Measurements from ENCODE around the gene TNC.

Gene TNC

DNA sequence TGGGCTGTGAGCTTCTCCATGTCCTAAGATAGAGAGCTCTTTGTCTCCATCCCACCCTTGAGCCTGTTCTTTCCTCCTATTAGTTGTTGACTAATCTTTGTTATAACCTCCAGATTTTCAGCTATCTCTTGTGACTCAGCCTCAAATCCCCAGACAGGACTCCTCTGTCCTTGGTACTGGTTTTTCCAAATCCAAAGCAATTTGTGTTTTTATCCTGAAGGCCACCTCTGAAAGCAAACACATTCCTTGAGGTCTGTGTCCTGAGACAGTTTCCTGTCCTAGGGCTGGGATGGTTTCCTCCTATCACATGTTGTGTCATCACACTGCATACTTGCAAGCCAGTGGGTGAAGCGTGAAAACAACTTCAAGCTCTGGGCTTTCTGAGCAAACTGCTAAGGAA lies 8.5 kb downstream of the TNC start:
- in situ Hi-C loops (cut with MboI; ENCODE audit: low sequenced_read_pairs, unreplicated experiment): no loop called here
- DNase-seq (ENCODE audit: low spot score): no peak
- TF ChIP-seq, protein P1, sequence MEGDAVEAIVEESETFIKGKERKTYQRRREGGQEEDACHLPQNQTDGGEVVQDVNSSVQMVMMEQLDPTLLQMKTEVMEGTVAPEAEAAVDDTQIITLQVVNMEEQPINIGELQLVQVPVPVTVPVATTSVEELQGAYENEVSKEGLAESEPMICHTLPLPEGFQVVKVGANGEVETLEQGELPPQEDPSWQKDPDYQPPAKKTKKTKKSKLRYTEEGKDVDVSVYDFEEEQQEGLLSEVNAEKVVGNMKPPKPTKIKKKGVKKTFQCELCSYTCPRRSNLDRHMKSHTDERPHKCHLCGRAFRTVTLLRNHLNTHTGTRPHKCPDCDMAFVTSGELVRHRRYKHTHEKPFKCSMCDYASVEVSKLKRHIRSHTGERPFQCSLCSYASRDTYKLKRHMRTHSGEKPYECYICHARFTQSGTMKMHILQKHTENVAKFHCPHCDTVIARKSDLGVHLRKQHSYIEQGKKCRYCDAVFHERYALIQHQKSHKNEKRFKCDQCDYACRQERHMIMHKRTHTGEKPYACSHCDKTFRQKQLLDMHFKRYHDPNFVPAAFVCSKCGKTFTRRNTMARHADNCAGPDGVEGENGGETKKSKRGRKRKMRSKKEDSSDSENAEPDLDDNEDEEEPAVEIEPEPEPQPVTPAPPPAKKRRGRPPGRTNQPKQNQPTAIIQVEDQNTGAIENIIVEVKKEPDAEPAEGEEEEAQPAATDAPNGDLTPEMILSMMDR (IDR thresholded peaks at IDR 0.05; ENCODE audit: borderline replicate concordance, control extremely low read depth, extremely low read depth, insufficient read depth, missing control alignments): no peak

DNA sequence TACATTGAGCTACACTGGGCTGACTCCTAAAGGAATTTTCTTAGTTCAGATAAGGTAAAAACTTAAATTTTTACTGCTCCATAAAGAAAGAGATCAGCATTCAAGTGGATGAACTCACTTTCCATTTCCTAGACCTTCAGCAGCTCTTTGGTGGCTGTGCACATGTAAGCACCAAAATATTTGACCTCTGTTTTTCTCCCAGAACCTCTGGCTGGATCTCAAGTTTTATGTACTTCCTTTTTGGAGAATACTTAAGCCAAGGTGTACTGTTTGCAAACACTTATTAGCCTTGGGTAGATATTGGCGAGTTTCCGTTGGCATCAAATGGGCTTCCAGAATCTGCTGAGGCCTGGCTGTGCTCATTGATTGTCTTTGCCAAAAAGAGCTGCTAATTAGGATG lies 10.3 kb downstream of the TNC start:
- TF ChIP-seq, protein P1 (IDR thresholded peaks at IDR 0.05; ENCODE audit: borderline replicate concordance, control extremely low read depth, extremely low read depth, insufficient read depth, missing control alignments): no peak
- DNase-seq (ENCODE audit: low spot score): no peak
- in situ Hi-C loops (cut with MboI; ENCODE audit: low sequenced_read_pairs, unreplicated experiment): no loop called here

DNA sequence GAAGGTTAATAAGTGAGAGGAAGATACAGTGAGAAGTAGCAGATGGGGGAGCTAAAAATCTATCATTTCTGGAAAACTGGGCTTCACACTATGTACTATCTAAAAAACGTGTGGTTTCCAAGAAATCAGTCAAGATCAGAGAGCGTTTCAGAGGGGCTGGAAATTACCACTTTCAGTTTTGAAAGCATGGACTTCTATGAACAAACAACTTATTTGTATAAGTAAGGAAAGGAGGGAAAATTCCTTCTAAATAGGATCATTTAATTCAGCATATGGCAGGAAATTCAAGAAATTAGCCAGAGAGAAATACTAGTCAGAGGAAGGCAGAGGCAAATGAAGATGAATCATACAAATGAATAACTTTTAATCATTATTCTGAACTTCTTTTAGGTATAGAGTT lies 11.3 kb downstream of the TNC start:
- no peak for DNase-seq (ENCODE audit: low spot score)
- TF ChIP-seq, protein P1 (IDR thresholded peaks at IDR 0.05; ENCODE audit: borderline replicate concordance, control extremely low read depth, extremely low read depth, insufficient read depth, missing control alignments): no peak
- in situ Hi-C loops (cut with MboI; ENCODE audit: low sequenced_read_pairs, unreplicated experiment): no loop called here

DNA sequence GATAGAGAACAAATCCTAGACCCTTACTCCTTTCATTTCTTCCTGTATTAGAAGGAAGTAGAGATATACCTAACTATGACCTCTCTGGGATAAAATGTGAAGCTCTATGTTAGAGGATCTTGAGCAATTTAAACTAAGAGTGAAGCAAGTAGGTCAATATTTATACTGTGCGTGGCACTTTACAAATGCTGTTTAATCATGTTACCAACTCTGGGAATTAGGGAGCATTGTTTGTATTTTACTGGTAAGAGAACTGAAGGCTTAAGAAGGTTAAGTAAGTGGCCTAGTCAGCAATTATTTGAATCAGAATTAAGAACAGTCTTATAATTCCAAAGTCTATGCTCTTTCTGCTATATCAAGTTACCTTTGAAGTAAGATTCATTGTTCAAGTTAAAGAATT lies 12.0 kb downstream of the TNC start:
- in situ Hi-C loops (cut with MboI; ENCODE audit: low sequenced_read_pairs, unreplicated experiment): no loop called here
- TF ChIP-seq, protein P1 (IDR thresholded peaks at IDR 0.05; ENCODE audit: borderline replicate concordance, control extremely low read depth, extremely low read depth, insufficient read depth, missing control alignments): no peak
- no peak for DNase-seq (ENCODE audit: low spot score)

DNA sequence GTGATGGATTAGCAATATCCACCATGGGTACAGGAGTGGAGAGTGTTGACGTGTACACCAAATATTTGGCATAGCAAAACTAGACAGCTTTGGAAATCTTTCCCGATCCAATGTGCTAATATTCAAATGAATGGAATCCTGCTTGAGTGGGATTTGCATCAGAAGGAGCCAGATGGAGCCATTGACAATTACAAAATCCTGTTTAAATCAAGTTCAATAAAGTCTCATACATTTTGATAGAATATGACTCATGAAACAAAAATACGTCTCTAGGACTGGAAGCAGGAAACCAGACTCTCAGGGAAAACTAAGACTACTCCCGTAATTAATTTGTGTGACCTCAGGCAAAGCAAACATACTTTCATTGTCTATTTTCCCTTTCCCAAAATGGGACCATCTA lies 13.0 kb downstream of the TNC start:
- TF ChIP-seq, protein P1 (IDR thresholded peaks at IDR 0.05; ENCODE audit: borderline replicate concordance, control extremely low read depth, extremely low read depth, insufficient read depth, missing control alignments): no peak
- in situ Hi-C loops (cut with MboI; ENCODE audit: low sequenced_read_pairs, unreplicated experiment): no loop called here
- DNase-seq (ENCODE audit: low spot score): no peak

DNA sequence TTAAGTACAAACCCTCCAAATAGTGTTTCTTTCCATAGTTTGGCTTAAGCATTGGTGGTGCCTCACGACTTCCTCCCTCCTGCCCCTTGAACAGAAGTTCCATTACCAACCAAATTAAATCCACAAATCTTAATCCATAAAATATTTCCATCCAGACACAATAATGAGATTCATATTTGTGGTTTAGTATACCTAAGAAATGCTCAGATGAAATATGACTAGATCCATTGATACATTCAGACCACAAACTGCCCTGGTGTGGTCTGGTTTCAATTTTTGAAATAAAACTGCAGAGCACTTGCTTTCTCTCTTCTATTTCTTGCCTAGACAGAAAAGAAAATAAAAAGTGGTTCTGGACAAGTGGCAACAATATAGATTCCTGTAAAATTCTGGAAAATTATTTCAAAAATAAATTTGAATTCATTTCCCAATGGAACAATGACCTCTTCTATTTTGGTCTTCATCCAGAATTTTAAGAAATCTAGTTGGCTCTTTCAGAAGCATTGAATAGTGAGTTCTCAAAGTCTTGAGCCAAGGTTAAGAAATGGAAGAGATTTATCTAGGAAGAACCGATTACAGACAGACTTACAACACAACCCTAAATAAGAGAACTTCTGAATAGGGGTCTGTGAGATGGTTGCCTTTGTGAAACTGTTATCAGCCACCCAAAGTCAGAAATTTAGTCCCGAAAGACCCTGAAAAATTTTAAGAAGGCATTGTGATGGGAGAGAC lies 14.0 kb downstream of the TNC start:
- TF ChIP-seq, protein P1 (IDR thresholded peaks at IDR 0.05; ENCODE audit: borderline replicate concordance, control extremely low read depth, extremely low read depth, insufficient read depth, missing control alignments): no peak
- in situ Hi-C loops (cut with MboI; ENCODE audit: low sequenced_read_pairs, unreplicated experiment): no loop called here
- no peak for DNase-seq (ENCODE audit: low spot score)
